Stimulated activated CD4-positive, alpha-beta T cell treated with anti-CD3 and anti-CD28 coated beads, Interleukin-4, amount 100 ng/mL, for 24 hours (primary cell): Measurements from ENCODE around the gene PIM3.

Experiments
- DNase-seq: peaks from one replicate; pipeline ENCODE4 v3.0.0-alpha.2; 2020

Gene PIM3

DNA sequence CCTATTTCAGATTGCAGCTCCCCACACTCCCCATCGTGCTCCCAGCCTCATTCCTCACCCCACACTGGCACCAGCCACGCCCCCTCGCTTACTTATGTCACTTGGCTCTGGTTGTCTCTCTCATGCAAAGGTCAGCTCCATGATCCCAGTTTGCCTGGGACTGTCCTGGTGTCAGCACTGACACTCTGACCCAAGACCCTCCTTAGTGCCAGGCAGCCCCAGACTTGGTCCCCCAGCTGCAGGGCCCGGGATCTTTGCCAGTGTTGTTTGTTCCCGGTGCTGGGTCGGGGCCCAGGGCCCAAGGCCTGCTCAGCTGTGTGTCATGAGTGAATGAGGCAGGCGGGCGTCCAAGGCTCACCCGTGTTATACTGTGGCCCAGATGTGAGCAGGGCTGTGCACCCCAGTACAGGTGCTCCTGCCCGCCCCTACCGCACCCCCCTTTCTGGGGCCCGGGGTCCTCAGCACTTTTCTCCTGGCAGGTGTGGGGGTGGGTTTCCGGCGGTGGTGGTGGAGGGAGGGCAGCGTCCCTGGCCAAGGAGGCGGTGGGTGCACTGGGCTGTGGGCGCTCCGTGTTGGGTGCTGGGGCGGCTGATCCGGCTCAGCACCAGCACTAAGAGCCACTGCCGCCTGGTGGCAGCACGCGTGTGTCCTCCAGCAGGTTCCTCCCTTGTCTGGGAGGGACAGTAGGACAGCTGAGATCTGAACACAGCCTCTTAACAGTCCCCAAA, 32.5 kb downstream of the PIM3 start:
- peak; percentile 73 for DNase-seq

DNA sequence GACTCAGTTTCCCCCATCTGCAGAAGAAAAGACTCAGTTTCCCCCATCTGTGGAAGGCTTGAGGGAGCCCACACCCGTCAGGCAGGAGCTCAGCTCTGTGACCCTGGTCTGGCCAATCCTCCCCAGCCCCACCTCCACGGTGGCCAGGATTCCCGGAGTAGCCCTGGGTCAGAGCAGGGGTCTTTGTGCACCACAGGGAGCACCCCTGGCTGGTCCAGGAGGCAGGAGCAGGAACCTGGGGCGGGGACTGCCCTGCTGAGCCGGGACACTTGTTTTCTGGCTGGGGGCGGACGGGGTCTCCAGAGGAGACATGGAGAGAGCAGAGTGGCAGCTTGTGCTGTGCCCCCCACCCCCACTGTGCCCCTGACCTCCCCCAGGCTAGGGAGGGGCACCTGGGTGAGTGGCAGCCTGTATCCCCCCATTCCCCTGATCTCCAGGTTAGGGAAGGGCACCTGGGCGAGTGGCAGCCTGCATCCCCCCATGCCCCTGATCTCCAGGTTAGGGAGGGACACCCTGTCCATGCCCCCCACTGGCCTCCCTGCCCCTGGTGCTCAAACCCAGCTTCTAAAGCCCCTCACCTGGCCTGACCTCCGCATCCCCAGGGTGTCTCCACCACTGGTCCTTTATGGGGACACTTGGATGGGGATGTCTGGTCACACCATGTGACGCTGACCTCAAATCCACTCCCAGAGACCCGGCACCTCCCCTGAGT, 33.2 kb downstream of the PIM3 start:
- no peak for DNase-seq

DNA sequence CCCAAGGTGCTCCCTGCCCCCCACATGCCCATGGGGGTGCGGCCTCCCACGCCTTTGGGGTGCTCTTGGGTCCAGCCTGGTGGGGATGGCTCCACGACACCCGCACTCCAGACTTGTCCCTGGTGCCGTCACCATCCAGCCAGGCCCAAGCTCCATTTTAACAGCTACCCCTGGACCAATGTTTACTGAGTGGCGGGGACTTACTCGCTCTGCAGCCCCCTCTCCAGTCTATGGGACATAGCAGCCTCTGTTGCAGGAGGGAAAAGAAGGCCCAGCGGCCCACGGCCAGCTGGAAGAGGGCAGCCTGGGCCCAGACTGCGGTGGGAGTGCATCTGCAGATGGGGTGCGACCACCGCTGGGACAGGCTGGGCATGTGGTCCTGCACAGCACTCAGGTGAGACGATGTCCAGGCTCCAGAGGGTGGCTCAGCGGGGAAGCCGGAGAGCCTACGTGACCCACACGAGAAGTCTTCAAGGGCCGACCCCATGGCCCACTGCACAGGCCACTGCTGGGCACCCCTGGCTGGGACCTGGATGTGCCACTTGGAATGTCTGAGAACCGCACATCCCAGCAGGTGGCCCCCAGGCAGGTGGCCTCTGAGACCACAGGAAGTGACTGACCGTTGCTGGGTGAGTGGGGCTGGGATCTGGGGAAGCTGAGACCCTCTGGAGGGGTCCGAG, 33.9 kb downstream of the PIM3 start:
- peak; percentile 2 for DNase-seq

DNA sequence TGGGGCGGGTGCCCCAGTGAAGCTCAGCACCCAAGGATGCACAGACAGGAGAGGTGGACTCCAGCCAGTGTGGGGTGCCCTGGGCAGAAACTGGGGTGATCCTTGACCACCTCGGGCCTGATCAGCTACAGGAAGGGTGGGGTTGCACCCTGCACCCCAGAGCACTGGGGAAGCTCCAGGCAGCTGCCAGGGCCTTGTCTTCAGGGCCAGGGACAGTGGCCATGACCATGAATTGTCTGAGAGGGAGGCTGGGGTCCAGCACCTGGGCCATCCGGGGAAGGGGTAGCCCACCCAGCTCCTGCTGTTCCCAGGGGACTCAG, 34.4 kb downstream of the PIM3 start:
- DNase-seq: no peak

DNA sequence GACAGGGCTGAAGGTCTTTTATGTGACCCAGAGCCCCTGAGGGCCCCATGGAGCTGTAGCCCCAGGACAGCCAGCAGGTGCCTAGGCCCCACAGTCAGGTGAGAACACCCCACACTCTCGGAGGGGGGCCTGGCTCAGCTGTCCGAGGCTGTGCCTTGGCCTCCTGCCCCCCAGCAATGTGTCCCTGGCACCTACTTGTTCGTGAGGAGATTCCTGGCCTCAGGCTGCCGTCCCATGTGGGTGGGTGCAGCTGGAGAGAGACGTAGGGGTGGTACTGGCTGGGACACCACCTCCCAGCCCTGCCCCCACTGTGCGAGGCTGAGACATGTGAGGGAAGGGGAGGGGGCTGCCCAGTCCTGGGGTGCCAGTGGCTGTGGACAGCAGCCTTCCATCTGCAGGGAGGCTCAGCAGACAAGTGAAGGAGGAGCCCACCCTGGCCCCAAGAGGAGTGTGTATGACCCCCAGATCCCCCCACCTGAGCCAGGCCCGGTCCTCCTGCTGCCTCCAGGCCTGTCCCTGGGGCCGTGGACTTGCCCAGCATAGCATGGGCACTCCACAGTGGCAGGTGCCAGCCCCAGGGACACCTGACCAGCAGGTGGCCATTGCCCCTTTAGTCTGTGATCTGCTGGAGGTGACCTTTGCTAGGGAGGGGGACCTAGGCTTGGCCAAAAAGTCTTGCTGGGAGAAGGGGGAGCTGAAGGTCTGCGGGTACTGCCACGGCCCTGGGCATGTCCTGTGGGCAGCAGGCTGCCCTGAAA, 35.0 kb downstream of the PIM3 start:
- DNase-seq: peak; percentile 3

DNA sequence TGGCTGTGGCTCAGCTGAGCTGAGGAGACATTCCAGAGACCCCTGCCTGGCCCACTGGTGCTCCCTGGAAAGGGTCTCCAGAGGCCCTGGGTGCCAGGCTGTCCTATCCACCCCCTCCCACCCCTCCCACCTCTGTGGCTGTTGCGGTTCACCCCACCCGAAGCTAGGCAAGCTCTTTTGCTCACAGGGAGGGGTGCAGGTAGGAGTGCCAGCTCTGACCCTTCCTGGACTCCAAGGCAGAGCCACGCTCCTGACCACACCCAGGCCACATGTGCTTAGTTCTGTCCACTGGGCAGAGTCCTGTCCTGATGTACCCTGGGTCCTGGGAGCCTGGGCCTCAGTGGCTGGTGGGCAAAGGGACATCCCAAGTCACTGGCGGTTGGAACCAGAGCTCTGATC, 35.5 kb downstream of the PIM3 start:
- no peak for DNase-seq

DNA sequence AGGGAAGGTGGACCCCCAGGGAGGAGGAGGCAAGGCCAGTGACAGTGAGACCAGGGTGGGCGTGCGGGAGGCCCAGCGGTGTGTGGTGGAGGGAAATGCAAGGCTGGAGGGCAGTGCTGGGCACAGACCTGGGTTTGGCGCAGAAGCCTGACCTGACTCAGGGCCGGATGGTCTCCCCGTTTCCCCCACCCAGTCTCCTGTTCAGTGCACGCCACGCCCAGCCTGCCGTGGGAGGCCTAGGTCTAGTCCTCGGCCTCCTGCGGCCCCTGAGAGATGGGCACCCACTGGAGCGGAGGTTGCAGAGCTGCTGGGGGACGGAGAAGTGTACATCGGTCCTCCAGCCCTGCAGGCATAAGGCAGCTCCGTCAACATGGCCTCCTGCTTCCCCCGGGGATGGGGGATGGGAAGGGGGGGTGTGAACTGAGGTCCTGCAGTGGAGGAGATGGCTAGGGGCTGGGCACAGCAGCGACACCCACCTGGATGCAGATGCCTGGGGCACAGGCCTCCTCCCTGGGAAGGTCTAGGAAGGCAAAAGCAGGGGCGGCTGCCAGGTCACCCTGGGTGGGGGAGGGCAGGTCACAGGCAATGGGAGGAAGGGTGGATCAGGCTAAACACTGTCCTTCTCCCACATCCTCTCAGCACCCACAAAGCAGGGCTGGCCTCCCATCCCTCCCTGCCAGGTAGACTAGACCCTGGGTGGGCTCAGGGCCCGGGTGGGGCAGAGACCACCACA, 36.1 kb downstream of the PIM3 start:
- no peak for DNase-seq

DNA sequence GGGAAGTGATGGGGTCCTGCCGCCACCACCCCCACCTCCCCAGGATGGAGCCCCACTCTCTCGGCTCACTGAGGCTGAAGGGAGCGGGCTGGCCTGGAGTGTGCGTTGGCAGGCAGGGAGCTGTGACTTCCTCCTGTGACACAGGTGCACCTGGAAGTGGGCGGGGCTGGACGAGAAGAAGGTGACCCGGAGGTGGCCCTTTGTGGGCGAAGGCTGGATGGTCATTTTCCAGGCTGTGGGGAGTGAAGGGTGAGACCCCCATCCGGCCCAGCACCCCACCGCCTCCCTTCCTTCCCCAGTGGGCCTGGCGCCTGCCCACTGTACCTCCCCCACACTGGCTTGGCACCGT, 36.7 kb downstream of the PIM3 start:
- no peak for DNase-seq

DNA sequence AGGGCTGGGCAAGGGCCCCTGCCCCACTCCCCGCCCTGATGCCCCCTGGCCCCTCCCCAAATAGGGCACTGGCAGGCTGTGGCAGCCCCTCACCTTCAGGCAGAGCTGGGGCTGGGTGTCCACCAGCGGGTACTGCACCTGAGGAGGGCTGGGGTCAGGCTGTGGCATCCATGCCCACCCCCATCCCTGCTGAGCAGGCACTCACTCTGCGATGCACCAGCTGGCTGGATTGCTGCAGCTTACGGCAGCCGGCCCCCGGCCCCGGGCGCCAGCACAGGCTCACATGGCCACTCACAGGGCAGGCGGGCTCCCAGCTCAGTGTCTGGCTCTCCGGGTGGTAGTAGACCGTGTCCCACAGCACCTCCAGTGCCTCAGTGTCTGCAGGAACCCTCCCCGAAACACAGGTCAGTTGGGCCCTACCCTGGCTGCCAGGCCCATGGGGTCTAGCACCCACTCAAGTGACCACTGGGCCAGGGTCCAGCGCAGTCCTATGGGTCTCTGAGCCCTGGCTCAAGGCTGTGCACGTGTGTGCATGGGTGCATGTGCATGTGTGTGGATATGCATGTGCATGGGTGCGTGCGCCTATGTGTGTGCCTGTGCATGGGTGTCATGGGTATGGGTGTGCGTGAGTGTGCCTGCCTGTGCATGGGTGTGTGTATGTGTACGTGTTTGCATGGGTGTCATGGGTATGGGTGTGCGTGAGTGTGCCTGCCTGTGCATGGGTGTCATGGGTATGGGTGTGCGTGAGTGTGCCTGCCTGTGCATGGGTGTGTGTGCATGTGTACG, 37.6 kb downstream of the PIM3 start:
- DNase-seq: no peak

DNA sequence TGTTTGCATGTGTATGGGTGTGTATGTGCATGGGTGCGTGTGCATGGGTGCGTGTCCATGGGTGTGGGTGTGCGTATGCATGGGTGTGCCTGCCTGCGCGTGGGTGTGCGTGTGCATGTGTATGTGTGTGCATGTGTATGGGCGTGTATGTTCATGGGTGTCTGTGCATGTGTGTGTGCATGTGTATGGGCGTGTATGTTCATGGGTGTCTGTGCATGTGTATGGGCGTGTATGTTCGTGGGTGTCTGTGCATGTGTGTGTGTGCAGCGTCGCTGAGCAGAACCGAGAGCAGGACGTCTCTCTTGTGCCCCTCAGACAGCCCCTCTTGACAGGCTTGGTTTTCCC, 38.1 kb downstream of the PIM3 start:
- DNase-seq: no peak

DNA sequence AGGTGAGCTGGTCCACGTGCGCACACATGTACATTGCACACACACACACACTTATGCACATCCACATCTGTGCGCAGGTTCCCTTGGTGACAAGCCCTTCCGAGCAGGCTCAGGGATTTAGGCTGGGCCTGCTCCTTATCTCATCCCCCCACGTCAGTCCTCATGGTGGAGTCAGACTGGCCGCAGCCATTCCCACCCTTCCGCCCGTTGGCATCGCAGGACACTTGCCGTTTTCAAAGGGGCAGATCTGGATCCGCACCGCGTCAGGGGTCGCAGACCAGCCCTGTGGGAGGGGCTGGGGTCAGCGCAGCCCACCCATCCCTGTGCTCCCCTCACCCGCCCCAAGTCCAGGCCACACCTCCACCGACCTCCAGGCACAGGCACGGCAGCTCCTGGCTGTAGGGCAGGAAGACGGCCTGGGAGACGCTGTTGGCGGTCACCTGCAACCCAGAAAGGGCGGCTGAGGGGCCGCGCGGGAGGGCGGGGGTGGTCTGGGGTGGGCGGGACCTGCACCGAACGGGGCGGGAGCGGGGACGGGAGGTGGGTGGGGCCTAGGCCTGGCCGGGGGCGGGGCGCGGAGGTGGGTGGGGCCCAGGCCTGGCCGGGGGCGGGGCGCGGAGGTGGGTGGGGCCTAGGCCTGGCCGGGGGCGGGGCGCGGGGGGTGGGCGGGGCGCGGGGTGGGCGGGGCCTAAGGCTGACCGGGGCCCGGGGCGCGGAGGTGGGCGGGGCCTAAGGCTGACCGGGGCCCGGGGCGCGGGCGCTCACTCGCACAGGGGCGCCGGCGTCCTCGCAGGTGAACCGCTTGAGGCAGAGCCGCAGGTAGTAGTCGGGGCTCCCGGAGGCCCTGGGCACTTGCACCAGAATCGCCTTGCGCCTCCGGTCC, 38.7 kb downstream of the PIM3 start:
- no peak for DNase-seq

DNA sequence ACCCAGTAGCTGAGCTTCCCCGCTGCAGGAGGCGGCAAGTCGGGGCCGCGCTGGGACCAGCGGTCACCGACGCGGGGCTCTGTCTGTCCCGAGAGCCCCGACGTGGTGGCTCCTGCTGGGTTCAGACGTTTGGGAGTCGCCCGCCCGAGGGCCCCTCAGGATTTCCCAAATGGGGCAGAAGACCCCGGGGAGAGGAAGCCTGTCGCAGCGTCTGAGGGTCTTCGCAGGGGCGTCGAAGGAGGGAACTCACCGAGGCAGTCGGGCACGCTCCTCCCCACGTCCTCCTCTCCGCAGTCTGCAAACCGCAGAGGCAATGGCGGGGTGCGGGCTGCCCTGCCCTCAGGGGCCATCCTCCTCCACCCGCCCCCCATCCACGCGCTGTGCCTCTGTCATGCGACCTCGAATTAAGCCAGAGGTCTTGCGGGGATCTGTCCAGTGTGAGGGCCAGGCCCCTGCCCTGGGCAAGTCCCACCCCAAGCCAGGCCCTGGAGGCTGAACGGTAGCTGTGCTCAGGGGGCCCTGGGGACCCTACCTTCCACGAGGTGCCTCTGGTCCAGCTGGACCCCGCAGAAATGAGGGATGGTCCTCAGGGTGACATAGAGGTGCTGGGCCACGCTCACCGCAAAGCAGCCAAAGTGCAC, 39.5 kb downstream of the PIM3 start:
- no peak for DNase-seq

DNA sequence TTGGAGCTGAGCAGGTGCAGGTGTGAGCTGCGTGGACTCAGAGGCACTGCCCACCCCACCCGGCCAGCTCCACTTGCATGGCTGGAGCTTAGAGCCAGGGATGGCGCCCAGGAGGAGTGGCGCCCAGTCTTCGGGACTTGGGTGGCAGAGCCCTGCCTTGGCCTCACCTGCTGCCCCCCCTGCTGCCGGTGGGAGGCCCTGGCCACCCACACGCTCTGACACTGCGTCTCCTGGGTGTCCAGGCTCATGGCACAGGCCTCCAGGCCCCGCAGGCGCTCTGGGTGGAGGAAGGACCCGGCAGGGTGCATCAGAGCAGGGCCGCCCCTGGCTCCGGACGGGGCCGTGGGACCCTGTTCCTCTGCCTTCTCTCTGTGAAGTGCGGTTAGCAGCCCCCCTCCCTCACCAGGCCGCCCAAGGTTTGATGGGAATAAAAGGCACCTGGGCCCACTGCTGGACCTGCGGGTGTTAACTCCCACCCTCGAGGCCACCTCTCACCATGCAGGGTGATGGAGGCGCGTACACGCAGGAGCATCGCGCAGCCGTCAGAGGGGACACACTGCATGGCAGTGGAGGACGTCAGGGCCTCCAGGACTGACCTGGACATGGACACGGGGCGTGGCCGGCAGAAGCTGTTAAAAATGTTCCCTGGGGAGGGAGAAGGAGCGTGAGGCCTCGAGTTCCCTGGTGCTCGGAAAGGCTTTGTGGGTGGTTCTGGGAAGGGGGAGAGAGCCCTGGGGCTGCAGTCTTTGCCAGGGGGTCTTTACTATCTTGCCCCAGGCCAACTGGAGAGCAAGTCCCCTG, 40.2 kb downstream of the PIM3 start:
- no peak for DNase-seq

DNA sequence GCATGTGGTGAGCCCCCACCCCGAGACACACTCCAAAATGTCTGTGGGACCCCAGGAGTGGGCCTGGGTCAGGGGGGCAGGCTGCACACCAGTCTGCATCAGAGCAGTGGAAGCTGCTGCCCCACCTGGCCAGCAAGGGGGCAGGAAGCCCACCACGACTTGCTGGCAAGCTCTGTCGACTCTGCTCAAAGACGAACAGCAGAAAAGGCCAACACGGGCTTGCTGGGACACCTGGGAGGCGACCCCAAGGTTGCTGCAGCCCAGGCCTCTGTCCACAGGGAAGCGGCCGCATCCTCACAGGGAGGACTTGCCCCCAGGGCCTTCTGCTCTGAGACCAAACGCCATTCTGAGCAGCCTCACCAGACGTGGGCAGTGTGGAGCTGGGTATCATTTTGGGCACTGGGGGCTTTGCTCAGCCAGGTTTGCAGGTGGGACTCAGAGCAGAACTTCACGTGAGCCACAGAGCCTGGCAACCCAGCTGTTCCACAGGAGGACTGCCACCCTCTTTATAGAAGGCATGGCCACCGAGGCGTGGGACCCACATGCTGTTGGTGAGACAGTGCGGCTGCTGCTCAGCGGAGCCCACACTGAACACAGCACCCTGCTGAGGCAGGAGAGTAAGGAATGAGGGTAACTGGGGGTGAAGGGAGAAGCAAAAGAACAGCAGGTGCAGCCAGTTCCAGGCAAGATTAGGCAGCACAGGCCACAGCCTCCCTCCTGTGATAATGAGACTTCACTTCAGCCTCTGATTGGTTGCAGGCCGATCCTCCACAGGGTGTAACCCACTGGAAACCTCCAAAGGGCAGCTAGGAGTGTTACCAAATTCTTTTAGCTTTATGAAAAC, 41.0 kb downstream of the PIM3 start:
- no peak for DNase-seq

DNA sequence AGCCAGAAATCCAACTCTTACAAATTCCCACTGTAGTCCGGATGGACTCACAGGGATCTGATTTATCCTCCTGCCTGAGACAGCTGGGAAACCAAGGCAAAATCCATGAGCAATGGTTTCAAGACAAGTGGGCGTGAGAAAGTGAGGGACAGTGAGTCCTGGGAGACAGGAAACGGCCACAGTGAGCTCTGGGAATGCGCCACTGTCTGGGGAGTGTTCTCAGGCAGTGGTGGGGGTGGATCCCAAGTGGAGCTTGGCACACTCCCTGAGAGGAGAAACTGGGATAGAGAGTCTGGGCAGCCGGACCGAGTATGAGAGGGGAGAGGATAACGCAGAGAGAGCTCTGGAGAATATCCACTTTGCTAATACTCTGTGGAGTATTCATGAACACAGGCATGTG, 42.2 kb downstream of the PIM3 start:
- no peak for DNase-seq

DNA sequence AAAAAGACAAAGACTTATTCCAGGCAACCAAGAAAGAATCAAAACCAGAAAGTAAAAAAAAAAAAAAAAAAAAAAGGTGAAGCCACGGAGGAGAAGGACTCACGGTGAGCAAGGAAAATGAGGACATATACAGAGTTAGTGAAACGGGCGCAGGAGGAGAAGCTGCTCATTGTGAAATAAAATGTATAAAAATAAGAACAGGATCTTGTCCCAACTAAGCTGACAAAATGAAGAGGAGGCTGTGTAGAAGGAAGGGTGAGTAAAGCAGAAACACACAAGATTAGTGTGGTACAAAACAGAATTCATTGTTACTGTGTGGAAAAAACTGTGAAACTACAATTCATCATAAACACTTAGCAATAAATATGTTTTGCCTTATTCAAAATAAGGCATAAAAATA, 44.3 kb downstream of the PIM3 start:
- no peak for DNase-seq

DNA sequence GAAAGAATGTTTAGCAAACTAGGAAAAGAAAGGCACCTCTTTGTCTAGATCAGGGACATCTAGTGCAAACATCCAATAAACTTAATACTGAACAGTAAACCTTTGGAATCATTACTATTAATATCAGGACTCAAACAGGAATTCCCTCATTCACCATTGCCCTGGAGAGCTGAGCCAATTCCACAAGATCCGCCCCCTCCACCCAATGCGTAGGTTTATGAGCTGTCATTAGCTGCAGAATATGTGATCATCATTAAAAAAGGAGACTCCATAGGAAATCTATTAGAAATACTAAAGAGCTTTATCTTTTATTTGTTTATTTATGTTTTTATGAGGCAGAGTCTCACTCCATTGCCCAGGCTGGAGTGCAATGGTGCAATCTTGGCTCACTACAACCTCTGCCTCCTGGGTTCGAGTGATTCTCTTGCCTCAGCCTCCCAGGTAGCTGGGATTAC, 46.5 kb downstream of the PIM3 start:
- no peak for DNase-seq

DNA sequence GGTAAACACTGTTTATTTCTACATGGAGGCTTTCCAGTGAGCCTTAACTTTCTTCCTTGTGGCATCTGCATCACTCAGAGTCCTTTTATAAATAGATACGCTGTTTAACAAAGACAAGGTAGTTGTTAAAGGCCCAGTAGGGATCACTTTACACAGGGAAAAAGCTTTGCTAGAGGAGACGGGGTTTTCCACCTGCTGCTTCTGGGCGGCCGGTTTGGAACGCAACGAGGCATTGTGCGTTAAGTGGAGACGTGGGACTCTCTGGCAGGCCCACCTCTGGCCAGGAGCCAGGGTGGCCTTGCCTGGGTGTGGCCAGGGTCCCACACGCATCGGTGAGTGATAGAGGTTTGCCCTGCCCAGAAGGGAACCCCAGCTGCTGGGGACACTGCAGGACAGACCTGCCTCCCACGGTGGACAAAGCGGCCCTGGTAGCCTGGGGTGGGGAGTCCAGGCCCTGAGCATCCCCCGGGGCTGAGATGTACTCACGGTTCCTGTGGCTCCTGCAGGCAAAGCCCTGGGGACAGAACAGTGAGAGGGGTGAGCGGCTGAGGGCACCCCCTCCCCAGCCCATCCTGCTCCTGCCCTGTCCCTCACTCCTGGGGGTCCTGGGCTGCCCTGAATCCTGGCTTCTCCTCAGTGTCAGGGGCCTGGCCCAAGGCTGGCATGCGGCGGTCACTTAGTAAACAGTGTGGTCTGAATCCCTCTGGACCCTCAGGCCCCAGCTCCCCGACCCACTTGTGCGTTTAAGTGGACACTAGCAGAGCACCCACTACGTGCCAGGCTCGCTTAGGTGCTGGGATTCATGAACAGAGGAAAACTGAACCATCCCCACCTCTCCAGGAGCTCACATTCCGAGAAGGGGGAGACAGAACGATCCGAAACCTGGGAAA, 47.8 kb downstream of the PIM3 start:
- no peak for DNase-seq
